ENCODE measurements around the gene INAVA.

INAVA gene

GRCh38 chr1:200873116-200873670 lies 21.5 kb upstream of the INAVA start:
- TF ChIP-seq RAD21 (IDR thresholded peaks at IDR 0.05; ENCODE audit: low read depth) (no peak), CREB1 (IDR thresholded peaks at IDR 0.05; ENCODE audit: low read depth) (no peak), TEAD4 (IDR thresholded peaks at IDR 0.05) (no peak), EP300 (IDR thresholded peaks at IDR 0.05; ENCODE audit: borderline replicate concordance) (no peak), MAX (IDR thresholded peaks at IDR 0.05) (no peak), CEBPB (IDR thresholded peaks at IDR 0.05) (no peak)

- no peak for TF ChIP-seq REST (IDR thresholded peaks at IDR 0.05; ENCODE audit: low read depth)
- TF ChIP-seq USF1 (IDR thresholded peaks at IDR 0.05) = no peak
- no peak for TF ChIP-seq TAF1 (IDR thresholded peaks at IDR 0.05; ENCODE audit: low read depth)
- TF ChIP-seq YY1 (IDR thresholded peaks at IDR 0.05; ENCODE audit: low read depth) = no peak
- no peak for TF ChIP-seq MAX (IDR thresholded peaks at IDR 0.05)
- TF ChIP-seq NFIC (IDR thresholded peaks at IDR 0.05) = no peak
- no peak for TF ChIP-seq RAD21 (IDR thresholded peaks at IDR 0.05; ENCODE audit: low read depth)
- TF ChIP-seq CEBPB (IDR thresholded peaks at IDR 0.05) = no peak
- no peak for TF ChIP-seq TCF12 (IDR thresholded peaks at IDR 0.05; ENCODE audit: low read depth)
- TF ChIP-seq TEAD4 (IDR thresholded peaks at IDR 0.05) = no peak
- no peak for TF ChIP-seq CREB1 (IDR thresholded peaks at IDR 0.05; ENCODE audit: low read depth)
- TF ChIP-seq EP300 (IDR thresholded peaks at IDR 0.05; ENCODE audit: borderline replicate concordance) = no peak
- TF ChIP-seq EGR1 (IDR thresholded peaks at IDR 0.05) = no peak
- no peak for TF ChIP-seq ZBTB7A (IDR thresholded peaks at IDR 0.05; ENCODE audit: low read depth)
Observed at GRCh38 chr1:200873671-200874397, 20.9 kb upstream of the INAVA start.

DNA sequence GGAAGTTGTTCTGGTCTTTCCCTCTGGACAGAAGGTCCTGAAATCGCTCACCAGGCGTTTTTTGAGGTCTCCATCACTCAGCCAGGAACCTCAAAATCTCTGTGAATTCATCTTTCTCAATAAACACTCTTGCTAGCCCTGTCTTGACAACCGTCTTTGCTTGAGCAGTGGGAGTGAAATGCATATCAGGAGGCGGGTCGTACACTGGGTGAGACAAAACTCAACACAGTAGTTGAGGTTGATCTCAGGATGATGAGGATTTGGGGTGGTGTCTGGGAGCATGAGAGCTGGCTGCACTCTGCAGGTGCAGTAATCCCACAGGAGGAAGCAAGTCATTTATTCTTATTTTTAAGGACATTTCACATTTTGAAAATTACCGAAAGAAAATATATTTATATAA lies 20.0 kb upstream of the INAVA start:
- TF ChIP-seq TEAD4 (IDR thresholded peaks at IDR 0.05) (no peak), TCF12 (IDR thresholded peaks at IDR 0.05; ENCODE audit: low read depth) (no peak), YY1 (IDR thresholded peaks at IDR 0.05; ENCODE audit: low read depth) (no peak), CREB1 (IDR thresholded peaks at IDR 0.05; ENCODE audit: low read depth) (no peak), TAF1 (IDR thresholded peaks at IDR 0.05; ENCODE audit: low read depth) (no peak)

DNA sequence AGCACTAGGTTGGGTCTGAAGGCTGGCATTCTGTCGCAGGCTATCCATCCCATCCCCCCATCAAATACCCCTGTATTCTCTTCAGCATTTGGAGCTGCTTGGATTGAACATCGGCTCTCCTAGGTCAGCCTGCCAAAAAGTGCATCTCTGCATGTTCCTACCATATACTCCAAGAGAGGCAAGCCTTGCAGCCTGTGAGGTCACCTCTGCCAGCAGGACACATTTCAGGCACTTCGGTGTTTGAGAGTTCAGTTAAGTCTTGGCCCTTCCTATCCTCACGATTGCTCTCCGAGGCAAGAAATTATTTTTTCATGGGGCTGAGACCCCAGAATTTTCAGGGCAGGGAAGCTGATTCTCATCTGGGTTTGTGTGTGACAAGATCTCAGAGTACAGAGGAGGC lies 19.3 kb upstream of the INAVA start:
- TF ChIP-seq REST (IDR thresholded peaks at IDR 0.05; ENCODE audit: low read depth) (no peak), CREB1 (IDR thresholded peaks at IDR 0.05; ENCODE audit: low read depth) (no peak), NFIC (IDR thresholded peaks at IDR 0.05) (no peak), ZBTB7A (IDR thresholded peaks at IDR 0.05; ENCODE audit: low read depth) (no peak), TEAD4 (IDR thresholded peaks at IDR 0.05) (no peak), USF1 (IDR thresholded peaks at IDR 0.05) (no peak), CEBPB (IDR thresholded peaks at IDR 0.05) (no peak), RAD21 (IDR thresholded peaks at IDR 0.05; ENCODE audit: low read depth) (no peak), YY1 (IDR thresholded peaks at IDR 0.05; ENCODE audit: low read depth) (no peak), TAF1 (IDR thresholded peaks at IDR 0.05; ENCODE audit: low read depth) (no peak), FOXM1 (IDR thresholded peaks at IDR 0.05; ENCODE audit: borderline replicate concordance, low read depth) (no peak), MAX (IDR thresholded peaks at IDR 0.05) (no peak), EP300 (IDR thresholded peaks at IDR 0.05; ENCODE audit: borderline replicate concordance) (no peak)

- no peak for TF ChIP-seq EP300 (IDR thresholded peaks at IDR 0.05; ENCODE audit: borderline replicate concordance)
- TF ChIP-seq REST (IDR thresholded peaks at IDR 0.05; ENCODE audit: low read depth) = no peak
- no peak for TF ChIP-seq TAF1 (IDR thresholded peaks at IDR 0.05; ENCODE audit: low read depth)
- no peak for TF ChIP-seq MAX (IDR thresholded peaks at IDR 0.05)
- TF ChIP-seq TEAD4 (IDR thresholded peaks at IDR 0.05) = no peak
- TF ChIP-seq RAD21 (IDR thresholded peaks at IDR 0.05; ENCODE audit: low read depth) = no peak
- TF ChIP-seq EGR1 (IDR thresholded peaks at IDR 0.05) = no peak
- no peak for TF ChIP-seq CEBPB (IDR thresholded peaks at IDR 0.05)
- no peak for TF ChIP-seq YY1 (IDR thresholded peaks at IDR 0.05; ENCODE audit: low read depth)
- no peak for TF ChIP-seq CREB1 (IDR thresholded peaks at IDR 0.05; ENCODE audit: low read depth)
- TF ChIP-seq USF1 (IDR thresholded peaks at IDR 0.05) = no peak
Observed at GRCh38 chr1:200877010-200877409, 17.7 kb upstream of the INAVA start.
